ENCODE data around the gene METTL13.

Gene METTL13

GRCh38 chr1:171741872-171742576 is 39.4 kb upstream of the METTL13 start, which contains the start of gene VAMP4:
Gene VAMP4 (minus strand): TSS chr1:171742065. CDS start chr1:171738414, 3,651 bp downstream.
- H3K4me3 ChIP-seq = peak within 1 kb of the TSS; percentile 72
- peak; percentile 90 for DNase-seq (ENCODE audit: low spot score)
- peak within 1 kb of the TSS; percentile 94 to 99 for H3K27ac ChIP-seq
- TF ChIP-seq, protein P1, sequence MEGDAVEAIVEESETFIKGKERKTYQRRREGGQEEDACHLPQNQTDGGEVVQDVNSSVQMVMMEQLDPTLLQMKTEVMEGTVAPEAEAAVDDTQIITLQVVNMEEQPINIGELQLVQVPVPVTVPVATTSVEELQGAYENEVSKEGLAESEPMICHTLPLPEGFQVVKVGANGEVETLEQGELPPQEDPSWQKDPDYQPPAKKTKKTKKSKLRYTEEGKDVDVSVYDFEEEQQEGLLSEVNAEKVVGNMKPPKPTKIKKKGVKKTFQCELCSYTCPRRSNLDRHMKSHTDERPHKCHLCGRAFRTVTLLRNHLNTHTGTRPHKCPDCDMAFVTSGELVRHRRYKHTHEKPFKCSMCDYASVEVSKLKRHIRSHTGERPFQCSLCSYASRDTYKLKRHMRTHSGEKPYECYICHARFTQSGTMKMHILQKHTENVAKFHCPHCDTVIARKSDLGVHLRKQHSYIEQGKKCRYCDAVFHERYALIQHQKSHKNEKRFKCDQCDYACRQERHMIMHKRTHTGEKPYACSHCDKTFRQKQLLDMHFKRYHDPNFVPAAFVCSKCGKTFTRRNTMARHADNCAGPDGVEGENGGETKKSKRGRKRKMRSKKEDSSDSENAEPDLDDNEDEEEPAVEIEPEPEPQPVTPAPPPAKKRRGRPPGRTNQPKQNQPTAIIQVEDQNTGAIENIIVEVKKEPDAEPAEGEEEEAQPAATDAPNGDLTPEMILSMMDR (IDR thresholded peaks at IDR 0.05) = no peak

DNA sequence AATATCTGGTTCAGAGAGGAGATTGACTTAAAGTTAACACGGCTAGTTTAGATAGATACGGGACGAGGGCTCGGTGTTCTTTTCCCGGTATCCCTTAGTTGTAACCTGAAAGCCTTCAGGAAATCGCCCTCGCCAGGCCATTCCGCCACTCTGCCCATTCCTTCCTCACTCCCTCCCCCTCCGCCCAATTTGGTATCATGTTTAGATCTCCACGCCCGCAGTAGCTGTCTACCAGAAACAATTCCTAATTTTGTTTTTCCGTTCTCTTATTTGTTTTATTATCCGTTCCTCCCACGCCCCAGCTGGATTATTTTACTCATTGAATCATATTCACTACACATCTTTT is 38.9 kb upstream of the METTL13 start:
- H3K4me3 ChIP-seq = peak overlapping the region; percentile 72
- TF ChIP-seq, protein P1 (IDR thresholded peaks at IDR 0.05) = no peak
- H3K27ac ChIP-seq = peak overlapping the region; percentile 94 to 99
- DNase-seq (ENCODE audit: low spot score) = no peak

GRCh38 chr1:171743081-171743870 is 38.2 kb upstream of the METTL13 start:
- no peak for DNase-seq (ENCODE audit: low spot score)
- TF ChIP-seq, protein P1 (IDR thresholded peaks at IDR 0.05) = no peak
- peak overlapping the region; percentile 72 for H3K4me3 ChIP-seq
- peak overlapping the region; percentile 94 to 99 for H3K27ac ChIP-seq

- no peak overlapping the region for H3K27ac ChIP-seq
- DNase-seq (ENCODE audit: low spot score) = no peak
- H3K4me3 ChIP-seq = no peak overlapping the region
- TF ChIP-seq, protein P1 (IDR thresholded peaks at IDR 0.05) = no peak
These were observed 36.5 kb upstream of the METTL13 start for GRCh38 chr1:171744986-171745385.

GRCh38 chr1:171748651-171749050 is 32.8 kb upstream of the METTL13 start:
- TF ChIP-seq, protein P1 (IDR thresholded peaks at IDR 0.05) = no peak
- H3K27ac ChIP-seq = no peak overlapping the region
- no peak overlapping the region for H3K4me3 ChIP-seq
- no peak for DNase-seq (ENCODE audit: low spot score)

GRCh38 chr1:171751221-171751620 is 30.2 kb upstream of the METTL13 start:
- no peak for DNase-seq (ENCODE audit: low spot score)
- H3K4me3 ChIP-seq = no peak overlapping the region
- H3K27ac ChIP-seq = no peak overlapping the region
- TF ChIP-seq, protein P1 (IDR thresholded peaks at IDR 0.05) = no peak
